DND-41 (cell line): ENCODE data around the gene ANGPTL4.
"Not testable (repeated sequence)": the region's sequence is repeated elsewhere in the genome, so short reads cannot be mapped to it uniquely, and the experiment has no call there.

Experiments
- ATAC-seq: fragments of 200-7000 bp; cut with Tn5 transposase; 3 replicates; pipeline ENCODE4 v1.9.1; 2021; ENCODE audit warnings: low read depth; ENCODE audit not compliant: insufficient read depth
- DNase-seq: peaks from one replicate; pipeline ENCODE4 v3.0.0-alpha.2; 2020
- H2AFZ ChIP-seq: 2 replicates; pipeline ENCODE4 v1.6.0; 2012; ENCODE audit warnings: low read depth, low read length
- H3K27ac ChIP-seq: 2 replicates; pipeline ENCODE4 v1.5.1; 2012; ENCODE audit warnings: low read length, inconsistent platforms
- H3K27me3 ChIP-seq: fragments of 200-600 bp; sonication (generic); 2 replicates; pipeline ENCODE4 v1.6.0; 2012; ENCODE audit warnings: low read length, mild to moderate bottlenecking, inconsistent platforms; ENCODE audit not compliant: insufficient read depth, poor library complexity
- H3K36me3 ChIP-seq: 2 replicates; pipeline ENCODE4 v1.5.1; 2012; ENCODE audit warnings: low read length, inconsistent platforms; ENCODE audit not compliant: insufficient read depth
- H3K4me1 ChIP-seq: 2 replicates; pipeline ENCODE4 v1.5.1; 2012; ENCODE audit warnings: mild to moderate bottlenecking, low read length; ENCODE audit not compliant: insufficient read depth
- H3K4me2 ChIP-seq: 2 replicates; pipeline ENCODE4 v1.6.0; 2012; ENCODE audit warnings: mild to moderate bottlenecking, moderate library complexity, low read length, inconsistent platforms; ENCODE audit not compliant: insufficient read depth
- H3K4me3 ChIP-seq, 2 experiments: fragments of 200-600 bp in 1 of 2; shearing (Covaris generic) in 1 of 2; 2 replicates each; pipeline ENCODE4 v1.5.1; 2012 to 2016; ENCODE audit warnings: inconsistent platforms in 2 of 2, low read length in 2 of 2, mild to moderate bottlenecking in 2 of 2, low read depth in 1 of 2, moderate library complexity in 1 of 2
- H3K79me2 ChIP-seq: 2 replicates; pipeline ENCODE4 v1.6.0; 2012; ENCODE audit warnings: low read length, inconsistent platforms; ENCODE audit not compliant: insufficient read depth
- H3K9ac ChIP-seq: 2 replicates; pipeline ENCODE4 v1.6.0; 2012; ENCODE audit warnings: low read depth, mild to moderate bottlenecking, inconsistent platforms, low read length, moderate library complexity
- H3K9me3 ChIP-seq: 2 replicates; pipeline ENCODE4 v1.5.1; 2012; ENCODE audit warnings: low read length, moderate library complexity, mild to moderate bottlenecking, inconsistent platforms; ENCODE audit not compliant: insufficient read depth, severe bottlenecking
- H4K20me1 ChIP-seq: 2 replicates; pipeline ENCODE4 v1.6.0; 2012; ENCODE audit warnings: low read length; ENCODE audit not compliant: insufficient read depth
- EZH2 ChIP-seq: IDR thresholded peaks from 3 replicates; pipeline ENCODE4 v1.6.1; 2012; ENCODE audit warnings: borderline replicate concordance, low read depth, mild to moderate bottlenecking, moderate library complexity, low read length, inconsistent platforms; ENCODE audit not compliant: severe bottlenecking
- TF ChIP-seq, protein P1 (sequence below): IDR thresholded peaks from 2 replicates; pipeline ENCODE4 v1.5.1; 2012; ENCODE audit warnings: borderline replicate concordance, low read length, moderate library complexity, mild to moderate bottlenecking; ENCODE audit not compliant: poor library complexity, severe bottlenecking; ENCODE audit errors: extremely low read depth

ANGPTL4 gene

DNA sequence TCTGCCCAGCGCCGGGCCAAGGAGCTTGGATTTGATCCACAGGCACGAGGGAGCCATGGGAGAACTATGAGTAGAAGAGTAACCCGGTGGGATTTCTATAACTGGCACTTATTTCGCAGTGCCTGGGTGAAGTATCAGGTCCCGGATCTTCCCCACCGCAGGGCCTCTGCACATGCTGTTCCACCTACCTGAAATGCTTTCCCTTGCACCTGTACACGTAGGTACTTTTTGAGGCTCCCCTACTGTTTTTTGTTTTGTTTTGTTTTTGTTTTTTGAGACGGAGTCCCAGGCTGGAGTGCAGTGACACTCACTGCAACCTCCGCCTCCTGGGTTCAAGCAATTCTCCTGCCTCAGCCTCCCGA, 20.5 kb upstream of the ANGPTL4 start:
- Histone ChIP-seq H3K4me2 (no peak overlapping the region), H3K36me3 (no peaks in the 10 kb centered on the region), H3K27ac (no peak overlapping the region), H3K9me3 (no peaks in the 10 kb centered on the region), H3K9ac (no peak overlapping the region), H3K27me3 (no peaks in the 10 kb centered on the region), H3K79me2 (no peaks in the 10 kb centered on the region), H3K4me1 (no peaks in the 10 kb centered on the region), H2AFZ (no peak overlapping the region), H3K4me3 (no peak overlapping the region), H4K20me1 (no peaks in the 10 kb centered on the region)
- DNase-seq (no peak), ATAC-seq (no peak)
- no peak for TF ChIP-seq EZH2
- TF ChIP-seq, protein P1, sequence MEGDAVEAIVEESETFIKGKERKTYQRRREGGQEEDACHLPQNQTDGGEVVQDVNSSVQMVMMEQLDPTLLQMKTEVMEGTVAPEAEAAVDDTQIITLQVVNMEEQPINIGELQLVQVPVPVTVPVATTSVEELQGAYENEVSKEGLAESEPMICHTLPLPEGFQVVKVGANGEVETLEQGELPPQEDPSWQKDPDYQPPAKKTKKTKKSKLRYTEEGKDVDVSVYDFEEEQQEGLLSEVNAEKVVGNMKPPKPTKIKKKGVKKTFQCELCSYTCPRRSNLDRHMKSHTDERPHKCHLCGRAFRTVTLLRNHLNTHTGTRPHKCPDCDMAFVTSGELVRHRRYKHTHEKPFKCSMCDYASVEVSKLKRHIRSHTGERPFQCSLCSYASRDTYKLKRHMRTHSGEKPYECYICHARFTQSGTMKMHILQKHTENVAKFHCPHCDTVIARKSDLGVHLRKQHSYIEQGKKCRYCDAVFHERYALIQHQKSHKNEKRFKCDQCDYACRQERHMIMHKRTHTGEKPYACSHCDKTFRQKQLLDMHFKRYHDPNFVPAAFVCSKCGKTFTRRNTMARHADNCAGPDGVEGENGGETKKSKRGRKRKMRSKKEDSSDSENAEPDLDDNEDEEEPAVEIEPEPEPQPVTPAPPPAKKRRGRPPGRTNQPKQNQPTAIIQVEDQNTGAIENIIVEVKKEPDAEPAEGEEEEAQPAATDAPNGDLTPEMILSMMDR = no peak

DNA sequence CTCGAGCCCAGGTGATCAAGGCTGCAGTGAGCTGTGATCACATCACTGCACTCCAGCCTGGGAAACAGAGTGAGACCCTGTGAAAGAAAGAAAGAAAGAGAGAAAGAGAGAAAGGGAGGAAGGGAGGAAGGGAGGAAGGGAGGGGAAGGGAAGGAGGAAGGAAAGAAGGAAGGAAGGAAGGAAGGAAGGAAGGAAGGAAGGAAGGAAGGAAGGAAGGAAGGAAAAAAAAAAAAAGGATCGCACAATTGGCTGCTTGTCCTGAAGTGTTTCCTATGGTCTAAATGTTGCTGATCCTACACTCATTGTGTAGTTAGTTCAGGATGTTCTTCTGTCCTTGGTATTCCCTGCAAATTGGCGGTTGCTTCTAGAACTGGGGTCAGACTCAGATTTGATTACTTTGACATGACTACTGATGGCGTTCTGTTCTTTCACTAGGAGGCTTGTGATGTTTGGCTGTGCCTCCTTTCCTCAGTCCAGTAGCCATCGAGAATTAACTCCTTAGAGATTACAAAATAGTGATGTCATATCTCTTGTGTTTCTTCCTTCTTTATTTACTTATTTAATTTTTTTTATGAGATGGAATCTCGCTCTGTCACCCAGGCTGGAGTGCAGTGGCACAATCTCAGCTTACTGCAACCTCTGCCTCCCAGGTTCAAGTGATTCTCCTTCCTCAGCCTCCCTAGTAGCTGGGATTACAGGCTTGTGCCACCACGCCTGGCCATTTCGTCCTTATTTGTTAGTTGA, 14.2 kb upstream of the ANGPTL4 start:
- not testable (repeated sequence) for DNase-seq, H3K9ac ChIP-seq, H3K79me2 ChIP-seq

DNA sequence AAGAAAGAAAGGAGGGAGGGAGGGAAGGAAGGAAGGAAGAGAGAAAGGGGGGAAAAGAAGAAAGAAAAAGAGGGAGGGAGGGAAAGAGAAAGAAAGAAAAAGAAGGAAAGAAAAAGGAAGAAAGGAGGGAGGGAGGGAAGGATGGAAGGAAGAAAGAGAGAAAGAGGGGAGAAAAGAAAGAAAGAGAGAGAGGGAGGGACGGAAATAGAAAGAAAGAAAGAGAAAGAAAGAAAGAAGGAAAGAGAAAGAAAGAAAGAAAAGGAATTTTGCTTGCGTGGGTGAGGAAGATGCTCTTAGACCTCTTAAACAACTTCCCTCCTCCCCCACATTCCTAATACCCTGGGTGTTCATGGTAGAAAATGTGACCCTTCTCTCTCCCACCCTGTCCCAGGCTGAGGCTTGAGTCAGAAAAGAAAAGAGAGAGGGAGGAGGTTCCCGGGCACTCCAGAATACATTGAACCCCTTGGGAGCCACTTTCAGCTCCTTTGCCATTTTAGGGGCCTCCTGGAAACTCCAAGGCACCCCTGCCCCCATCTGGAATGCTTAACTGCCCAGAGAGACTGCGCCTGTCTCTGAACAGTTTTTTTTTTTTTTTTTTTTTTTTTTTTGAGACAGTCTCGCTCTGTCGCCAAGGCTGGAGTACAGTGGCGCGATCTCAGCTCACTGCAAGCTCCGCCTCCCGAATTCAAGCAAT, 11.7 kb upstream of the ANGPTL4 start:
- H3K4me1 ChIP-seq = peaks cover 6% of the 10 kb centered on the region
- no peak overlapping the region for H3K4me3 ChIP-seq
- H2AFZ ChIP-seq = no peak overlapping the region
- no peaks in the 10 kb centered on the region for H3K36me3 ChIP-seq
- no peaks in the 10 kb centered on the region for H3K79me2 ChIP-seq
- ATAC-seq (no peak), DNase-seq (no peak)
- TF ChIP-seq, protein P1 = no peak
- TF ChIP-seq EZH2 = no peak
- no peaks in the 10 kb centered on the region for H3K27me3 ChIP-seq
- H4K20me1 ChIP-seq = peaks cover 3% of the 10 kb centered on the region; the same call in 1 of the 2 replicates
- no peak overlapping the region for H3K9ac ChIP-seq
- H3K9me3 ChIP-seq = no peaks in the 10 kb centered on the region
- no peak overlapping the region for H3K27ac ChIP-seq
- H3K4me2 ChIP-seq = no peak overlapping the region

More for the DNA sequence above, 14.2 kb upstream of the ANGPTL4 start:
- ATAC-seq, H3K4me1 ChIP-seq, H3K27ac ChIP-seq, H3K4me2 ChIP-seq, H3K9me3 ChIP-seq, H2AFZ ChIP-seq, H3K4me3 ChIP-seq, H4K20me1 ChIP-seq, H3K27me3 ChIP-seq, H3K36me3 ChIP-seq: not testable (repeated sequence)

DNA sequence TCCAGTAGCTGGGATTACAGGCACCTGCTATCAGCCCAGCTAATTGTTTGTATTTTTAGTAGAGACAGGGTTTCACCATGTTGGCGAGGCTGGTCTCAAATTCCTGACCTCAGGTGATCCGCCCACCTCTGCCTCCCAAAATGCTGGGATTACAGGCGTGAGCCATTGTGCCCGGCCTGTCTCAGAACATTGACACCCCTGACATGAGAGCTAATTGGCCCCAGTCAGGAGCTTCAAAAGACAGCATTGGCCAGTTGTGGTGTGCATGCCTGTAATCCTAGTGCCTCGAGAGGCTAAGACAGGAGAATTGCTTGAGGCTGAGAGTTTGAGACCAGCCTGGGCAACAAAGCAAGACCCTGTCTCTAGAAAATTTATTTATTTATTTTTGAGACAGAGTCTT, 11.1 kb upstream of the ANGPTL4 start:
- H3K9ac ChIP-seq, H2AFZ ChIP-seq, H3K27ac ChIP-seq, H3K79me2 ChIP-seq, H4K20me1 ChIP-seq, H3K4me3 ChIP-seq, H3K4me2 ChIP-seq, H3K9me3 ChIP-seq, DNase-seq, ATAC-seq, H3K27me3 ChIP-seq, H3K4me1 ChIP-seq, H3K36me3 ChIP-seq: not testable (repeated sequence)
